Peyer's patch (tissue), 4 donors: ENCODE measurements around the gene HJURP. TPM values are rescaled to one million over a fixed set of nuclear protein-coding genes. Genes with fewer than 3 reads are reported as not detected.
A peak's percentile ranks its signal among the peaks of the same experiment; 100 is the strongest.

ENCODE experiments used
- DNase-seq, 3 donors: peaks; one replicate each; pipeline ENCODE4 v3.0.0-alpha.2; 2017 to 2019
- H3K27ac ChIP-seq, 4 donors: fragments of 200-600 bp; sonication (generic); one replicate each; pipeline ENCODE4 v1.5.1; 2016 to 2019
- H3K27me3 ChIP-seq, 2 donors: fragments of 200-600 bp; sonication (generic); one replicate each; pipeline ENCODE4 v1.5.1; 2019
- H3K36me3 ChIP-seq, 3 donors: fragments of 200-600 bp; sonication (generic); one replicate each; pipeline ENCODE4 v1.5.1; 2016 to 2019
- H3K4me1 ChIP-seq, 4 donors: fragments of 200-600 bp; sonication (generic); one replicate each; pipeline ENCODE4 v1.5.1; 2016 to 2019
- H3K4me3 ChIP-seq, 4 donors: fragments of 200-600 bp; sonication (generic); 1 replicate in 3 of 4; 2 replicates in 1 of 4; pipeline ENCODE4 v1.5.1; 2016 to 2019; ENCODE audit warnings: mild to moderate bottlenecking in 1 of 4
- H3K9me3 ChIP-seq, 4 donors: fragments of 200-600 bp; sonication (generic); one replicate each; pipeline ENCODE4 v1.5.1; 2016 to 2019; ENCODE audit warnings: mild to moderate bottlenecking in 1 of 4
- POLR2A ChIP-seq, 2 donors: fragments of 450-650 bp; IDR thresholded peaks; one replicate each; pipeline ENCODE4 v1.5.1; 2017; ENCODE audit warnings: antibody characterized with exemption in 2 of 2, mild to moderate bottlenecking in 2 of 2, moderate library complexity in 2 of 2
- total RNA-seq, 4 donors: library from RNA; depleted of rRNA; stranded (reverse); fragments of >200 nt; gene quantifications; one replicate each; pipeline ENCODE4 v1.1.0, GENCODE V29; 2016
- TF ChIP-seq, protein P1 (sequence below), 6 experiments: fragments of 450-650 bp in 4 of 6; fragments of 200-600 bp in 2 of 6; sonication (generic) in 1 of 6; IDR thresholded peaks; one replicate each; pipeline ENCODE4 v1.5.1; 2017 to 2019; ENCODE audit warnings: antibody characterized with exemption in 6 of 6, mild to moderate bottlenecking in 3 of 6, moderate library complexity in 1 of 6

HJURP gene
- total RNA-seq, 4 donors from 2014 or later = 2.1 to 10.7 (median 6.1) TPM

DNA sequence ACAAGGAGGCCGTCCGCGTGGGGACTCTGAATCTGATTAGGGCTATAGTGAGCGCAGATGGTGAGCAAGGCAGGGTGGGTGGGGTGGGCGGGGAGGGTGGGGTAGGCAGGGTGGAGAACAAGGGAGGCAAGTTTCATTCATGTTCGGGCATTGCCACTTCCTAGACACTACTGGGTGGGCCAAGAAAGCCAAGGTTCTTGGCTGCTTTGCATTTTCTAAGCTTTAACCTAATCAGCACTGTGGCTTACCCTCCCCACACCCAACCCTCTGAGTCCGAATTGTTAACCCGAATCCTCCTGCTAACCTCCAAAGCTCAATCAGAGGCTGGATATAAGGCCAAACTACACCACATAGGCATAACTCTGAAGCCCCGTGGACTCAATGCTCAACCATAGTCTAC lies 58.1 kb downstream of the HJURP start:
- Histone ChIP-seq H3K27me3 (no peaks in the 10 kb centered on the region), H3K27ac (no peak overlapping the region), H3K36me3 (no peaks in the 10 kb centered on the region), H3K9me3 (no peaks in the 10 kb centered on the region), H3K4me3 (no peak overlapping the region), H3K4me1 (no peaks in the 10 kb centered on the region)
- TF ChIP-seq, protein P1, sequence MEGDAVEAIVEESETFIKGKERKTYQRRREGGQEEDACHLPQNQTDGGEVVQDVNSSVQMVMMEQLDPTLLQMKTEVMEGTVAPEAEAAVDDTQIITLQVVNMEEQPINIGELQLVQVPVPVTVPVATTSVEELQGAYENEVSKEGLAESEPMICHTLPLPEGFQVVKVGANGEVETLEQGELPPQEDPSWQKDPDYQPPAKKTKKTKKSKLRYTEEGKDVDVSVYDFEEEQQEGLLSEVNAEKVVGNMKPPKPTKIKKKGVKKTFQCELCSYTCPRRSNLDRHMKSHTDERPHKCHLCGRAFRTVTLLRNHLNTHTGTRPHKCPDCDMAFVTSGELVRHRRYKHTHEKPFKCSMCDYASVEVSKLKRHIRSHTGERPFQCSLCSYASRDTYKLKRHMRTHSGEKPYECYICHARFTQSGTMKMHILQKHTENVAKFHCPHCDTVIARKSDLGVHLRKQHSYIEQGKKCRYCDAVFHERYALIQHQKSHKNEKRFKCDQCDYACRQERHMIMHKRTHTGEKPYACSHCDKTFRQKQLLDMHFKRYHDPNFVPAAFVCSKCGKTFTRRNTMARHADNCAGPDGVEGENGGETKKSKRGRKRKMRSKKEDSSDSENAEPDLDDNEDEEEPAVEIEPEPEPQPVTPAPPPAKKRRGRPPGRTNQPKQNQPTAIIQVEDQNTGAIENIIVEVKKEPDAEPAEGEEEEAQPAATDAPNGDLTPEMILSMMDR (IDR thresholded peaks at IDR 0.05) = no peak
- peak in 1 of 3 donors; percentile 16 for DNase-seq

DNA sequence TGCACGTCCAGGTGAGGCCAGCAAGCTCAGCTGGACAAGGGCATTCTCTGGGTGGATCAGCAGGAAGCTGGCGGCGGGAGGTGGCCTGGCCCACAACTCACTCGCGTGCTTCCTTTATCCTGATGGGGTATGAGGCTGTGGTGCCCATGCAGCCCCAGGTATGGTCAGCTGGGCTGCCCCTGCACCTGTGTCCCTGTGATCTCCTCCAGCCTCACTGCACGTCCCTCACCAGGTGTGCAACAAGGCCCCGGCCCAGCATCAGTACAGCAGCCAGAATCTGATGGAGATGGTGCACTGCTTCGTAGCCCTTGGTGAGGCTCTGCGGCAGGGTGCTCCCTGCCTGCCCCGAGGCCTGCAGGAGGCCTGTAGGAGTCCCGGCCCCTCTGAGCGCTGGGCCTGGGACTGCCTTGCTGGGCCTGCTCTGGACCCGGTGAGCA lies 58.6 kb downstream of the HJURP start:
- no peaks in the 10 kb centered on the region for H3K9me3 ChIP-seq

DNA sequence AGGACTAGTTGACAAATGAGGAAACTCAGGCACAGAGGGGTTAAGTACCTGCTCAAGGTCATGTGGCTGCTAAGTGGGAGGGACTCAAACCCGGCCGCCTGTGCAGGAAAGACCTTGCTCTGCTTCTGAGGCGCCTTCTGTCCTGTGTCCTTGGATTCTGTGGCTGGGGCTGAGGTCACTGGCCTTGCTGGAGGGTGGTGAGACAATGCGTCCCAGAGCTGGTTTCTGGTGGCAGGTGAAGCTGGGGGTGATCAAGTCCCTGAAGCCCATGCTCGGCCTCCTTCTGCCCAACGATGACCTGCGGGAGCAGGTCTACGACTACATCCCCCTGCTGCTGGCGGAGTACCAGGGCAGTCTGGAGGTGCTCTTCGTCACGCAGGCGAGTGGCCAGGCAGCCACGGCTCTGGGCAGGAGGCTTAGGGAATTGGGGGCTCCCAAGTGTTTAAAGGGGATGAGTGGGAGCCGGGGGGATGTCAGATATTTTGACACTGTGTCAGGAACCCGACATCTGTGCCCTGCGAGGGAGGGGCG lies 60.1 kb downstream of the HJURP start:
- no peak for DNase-seq
- no peaks in the 10 kb centered on the region for H3K4me1 ChIP-seq
- no peaks in the 10 kb centered on the region for H3K36me3 ChIP-seq
- no peaks in the 10 kb centered on the region for H3K27me3 ChIP-seq
- H3K4me3 ChIP-seq = no peak overlapping the region
- H3K9me3 ChIP-seq = no peaks in the 10 kb centered on the region
- TF ChIP-seq, protein P1 (IDR thresholded peaks at IDR 0.05) = no peak
- no peak overlapping the region for H3K27ac ChIP-seq

More for the DNA sequence above, 58.6 kb downstream of the HJURP start:
- Histone ChIP-seq H3K36me3 (no peaks in the 10 kb centered on the region), H3K4me1 (no peaks in the 10 kb centered on the region), H3K27ac (no peak overlapping the region), H3K4me3 (no peak overlapping the region), H3K27me3 (no peaks in the 10 kb centered on the region)
- TF ChIP-seq POLR2A (IDR thresholded peaks at IDR 0.05) = no peak
- TF ChIP-seq, protein P1 (IDR thresholded peaks at IDR 0.05) = no peak
- peak in 1 of 3 donors; percentile 35 for DNase-seq

DNA sequence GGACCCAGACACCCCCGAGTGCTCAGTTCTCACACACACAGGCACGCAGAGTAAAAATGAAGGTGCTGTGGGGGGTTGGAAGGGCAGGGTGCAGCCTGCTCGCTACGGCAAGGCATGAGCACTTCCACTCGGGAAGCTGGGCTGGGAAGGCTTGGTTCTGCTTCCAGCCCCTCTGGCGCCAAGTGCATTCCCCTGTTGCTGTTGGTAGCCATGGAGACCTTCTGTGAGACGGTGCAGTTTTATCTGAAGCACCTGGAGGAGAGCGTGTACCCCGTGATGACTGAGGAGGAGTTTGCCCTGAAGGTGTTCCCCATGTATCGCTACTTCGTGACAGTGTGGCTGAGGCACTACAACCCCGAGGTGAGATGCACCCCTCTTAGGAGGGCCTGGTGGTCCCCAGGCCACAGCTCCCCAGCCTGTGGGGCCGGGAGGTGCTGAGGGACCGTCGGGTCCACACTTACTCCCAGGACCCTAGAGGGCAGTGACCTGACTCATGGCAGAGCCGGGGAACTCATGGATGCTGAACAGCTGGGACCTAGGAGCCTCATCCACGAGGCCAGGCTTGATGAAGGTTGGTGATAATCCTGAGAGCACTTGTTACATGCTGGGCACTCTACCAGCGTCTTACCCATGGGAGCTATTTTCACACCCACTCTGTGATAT lies 60.7 kb downstream of the HJURP start:
- Histone ChIP-seq H3K27me3 (no peaks in the 10 kb centered on the region), H3K36me3 (no peaks in the 10 kb centered on the region), H3K27ac (no peak overlapping the region), H3K4me3 (no peak overlapping the region), H3K9me3 (no peaks in the 10 kb centered on the region), H3K4me1 (no peaks in the 10 kb centered on the region)
- DNase-seq = no peak
- TF ChIP-seq POLR2A (IDR thresholded peaks at IDR 0.05) = no peak
- TF ChIP-seq, protein P1 (IDR thresholded peaks at IDR 0.05) = no peak

DNA sequence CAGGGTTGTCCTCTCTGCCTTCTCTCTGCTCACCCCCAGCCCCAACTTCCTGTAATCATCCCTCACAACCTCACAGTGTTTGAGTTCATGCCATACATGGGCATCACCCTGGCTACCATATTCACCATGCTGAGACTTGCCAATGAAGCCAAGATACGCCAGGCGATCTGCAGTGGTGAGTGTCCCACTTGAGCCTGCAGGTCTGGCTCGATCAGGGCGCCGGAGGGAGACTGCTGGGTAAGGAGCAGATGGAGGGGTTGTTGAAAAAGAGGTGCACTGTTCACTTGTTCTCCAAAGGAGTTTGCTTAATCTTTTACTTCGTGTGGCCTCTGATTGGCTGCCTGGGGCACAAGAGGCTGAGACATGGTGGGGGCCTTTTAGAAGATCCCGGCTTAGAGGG lies 61.6 kb downstream of the HJURP start:
- no peaks in the 10 kb centered on the region for H3K4me1 ChIP-seq
- H3K27ac ChIP-seq = no peak overlapping the region
- H3K4me3 ChIP-seq = no peak overlapping the region
- DNase-seq = no peak
- no peaks in the 10 kb centered on the region for H3K9me3 ChIP-seq
- no peak for TF ChIP-seq POLR2A (IDR thresholded peaks at IDR 0.05)
- TF ChIP-seq, protein P1 (IDR thresholded peaks at IDR 0.05) = no peak
- no peaks in the 10 kb centered on the region for H3K27me3 ChIP-seq
- no peaks in the 10 kb centered on the region for H3K36me3 ChIP-seq
